ENCODE results near the gene LPCAT2. TPM values are rescaled to one million over a fixed set of nuclear protein-coding genes. Genes with fewer than 3 reads are reported as not detected.

LPCAT2 gene
- total and polyA plus RNA-seq, 2 of the 13 experiments (the other 11 are each of a cell fraction or from before 2014, with no cell fraction given) = 9.9 to 17.6 TPM

- 52% methylated on average over 7 of the region's 7 CpGs for WGBS (ENCODE audit: low lambda C conversion rate)
- H3K9me3 ChIP-seq (ENCODE audit: low read length) = no peaks in the 10 kb centered on the region
- BruUV-seq (replicated peaks) = no TSS peak
- no peak for FAIRE-seq
- TF ChIP-seq ZSCAN29 (CRISPR knock-in tag; conservative IDR thresholded peaks at IDR 0.05) = no peak
- TF ChIP-seq, protein P1, sequence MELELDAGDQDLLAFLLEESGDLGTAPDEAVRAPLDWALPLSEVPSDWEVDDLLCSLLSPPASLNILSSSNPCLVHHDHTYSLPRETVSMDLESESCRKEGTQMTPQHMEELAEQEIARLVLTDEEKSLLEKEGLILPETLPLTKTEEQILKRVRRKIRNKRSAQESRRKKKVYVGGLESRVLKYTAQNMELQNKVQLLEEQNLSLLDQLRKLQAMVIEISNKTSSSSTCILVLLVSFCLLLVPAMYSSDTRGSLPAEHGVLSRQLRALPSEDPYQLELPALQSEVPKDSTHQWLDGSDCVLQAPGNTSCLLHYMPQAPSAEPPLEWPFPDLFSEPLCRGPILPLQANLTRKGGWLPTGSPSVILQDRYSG (CRISPR knock-in tag; IDR thresholded peaks at IDR 0.05) = no peak
- no peak for TF ChIP-seq MXD4 (CRISPR knock-in tag; IDR thresholded peaks at IDR 0.05)
- TF ChIP-seq ZFP36 (IDR thresholded peaks at IDR 0.05; ENCODE audit: borderline replicate concordance, low read depth, low read length, partially characterized antibody) = no peak
- TF ChIP-seq SNRNP70 (IDR thresholded peaks at IDR 0.05; ENCODE audit: low read depth, low read length) = no peak
- TF ChIP-seq HOXA5 (CRISPR knock-in tag; IDR thresholded peaks at IDR 0.05) = no peak
- TF ChIP-seq ATM (IDR thresholded peaks at IDR 0.05; ENCODE audit: borderline replicate concordance) = no peak
- no peak for TF ChIP-seq KAT7 (CRISPR knock-in tag; IDR thresholded peaks at IDR 0.05; ENCODE audit: borderline replicate concordance)
- no peak for TF ChIP-seq STAG1 (CRISPR knock-in tag; IDR thresholded peaks at IDR 0.05)
- TF ChIP-seq GATA4 (IDR thresholded peaks at IDR 0.05; ENCODE audit: borderline replicate concordance, low read depth) = no peak
- TF ChIP-seq, protein P2, sequence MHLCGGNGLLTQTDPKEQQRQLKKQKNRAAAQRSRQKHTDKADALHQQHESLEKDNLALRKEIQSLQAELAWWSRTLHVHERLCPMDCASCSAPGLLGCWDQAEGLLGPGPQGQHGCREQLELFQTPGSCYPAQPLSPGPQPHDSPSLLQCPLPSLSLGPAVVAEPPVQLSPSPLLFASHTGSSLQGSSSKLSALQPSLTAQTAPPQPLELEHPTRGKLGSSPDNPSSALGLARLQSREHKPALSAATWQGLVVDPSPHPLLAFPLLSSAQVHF (CRISPR knock-in tag; IDR thresholded peaks at IDR 0.05) = no peak
- no peak for TF ChIP-seq RFX5 (IDR thresholded peaks at IDR 0.05; ENCODE audit: low read depth, low read length)
- no peak for TF ChIP-seq NCOR1 (IDR thresholded peaks at IDR 0.05; ENCODE audit: borderline replicate concordance, low read length)
- no peak for TF ChIP-seq CHCHD3 (CRISPR knock-in tag; IDR thresholded peaks at IDR 0.05)
- TF ChIP-seq POGK (CRISPR knock-in tag; conservative IDR thresholded peaks at IDR 0.05) = no peak
- TF ChIP-seq ZMAT3 (CRISPR knock-in tag; conservative IDR thresholded peaks at IDR 0.05) = no peak
- no peak for DNase-seq (ENCODE audit: low spot score)
- intact Hi-C loops (cut with micrococcal nuclease; ENCODE audit: unreplicated experiment) = no loop called here
- no peaks in the 10 kb centered on the region for H3K79me2 ChIP-seq (ENCODE audit: insufficient read depth, low read length)
- no peaks in the 10 kb centered on the region for H3K27me3 ChIP-seq (ENCODE audit: control insufficient read depth in 1 of 2, insufficient read depth in 2 of 2, low read length in 2 of 2)
- in situ Hi-C loops (cut with HindIII; ENCODE audit: extremely low pct_ligation_motif_present, low pct_unique_long_range_greater_than_20kb) = loop anchor here (5.0 kb wide), 1 partner anchor 51 kb away; no protein-coding TSS in a partner anchor
- ATAC-seq = no peak
- no peak overlapping the region for H3K9ac ChIP-seq (ENCODE audit: insufficient read depth, low read depth, low read length)
- H4K20me1 ChIP-seq (ENCODE audit: insufficient read depth, low read length) = no peaks in the 10 kb centered on the region
- H3K4me3 ChIP-seq (replicated peaks in 1 of 3; ENCODE audit: insufficient read depth in 1 of 3, low read depth in 2 of 3, low read length in 3 of 3) = no peak overlapping the region
- H3K4me2 ChIP-seq (ENCODE audit: low read depth, low read length) = no peak overlapping the region
- no peak overlapping the region for H3K27ac ChIP-seq (ENCODE audit: extremely low read length, insufficient read depth, low read length)
- ChIA-PET CTCF (ENCODE audit: low intra/inter-chr PET ratio, low total read pairs) (no interaction called here), POLR2A (no interaction called here)
- no peak overlapping the region for H2AFZ ChIP-seq (ENCODE audit: low read length)
- no peaks in the 10 kb centered on the region for H3K36me3 ChIP-seq (replicated peaks in 1 of 2; ENCODE audit: control insufficient read depth in 1 of 2, insufficient read depth in 2 of 2, low read length in 2 of 2)
- H3K4me1 ChIP-seq (ENCODE audit: insufficient read depth, low read length) = peaks cover 32% of the 10 kb centered on the region
Observed at GRCh38 chr16:55491691-55492090, 17.2 kb upstream of the LPCAT2 start.

Measured in HepG2 (cell line).